GM18520 (cell line): ENCODE data around the gene GPR42.
"Not testable (repeated sequence)": the region's sequence is repeated elsewhere in the genome, so short reads cannot be mapped to it uniquely, and the experiment has no call there.

Experiments used
- ATAC-seq: cut with Tn5 transposase; IDR thresholded peaks from one replicate; pipeline ENCODE4 v1.9.1; 2021; ENCODE audit not compliant: unreplicated experiment

Gene GPR42

GRCh38 chr19:35362261-35363000 is 8.4 kb upstream of the GPR42 start:
- ATAC-seq: no peak

DNA sequence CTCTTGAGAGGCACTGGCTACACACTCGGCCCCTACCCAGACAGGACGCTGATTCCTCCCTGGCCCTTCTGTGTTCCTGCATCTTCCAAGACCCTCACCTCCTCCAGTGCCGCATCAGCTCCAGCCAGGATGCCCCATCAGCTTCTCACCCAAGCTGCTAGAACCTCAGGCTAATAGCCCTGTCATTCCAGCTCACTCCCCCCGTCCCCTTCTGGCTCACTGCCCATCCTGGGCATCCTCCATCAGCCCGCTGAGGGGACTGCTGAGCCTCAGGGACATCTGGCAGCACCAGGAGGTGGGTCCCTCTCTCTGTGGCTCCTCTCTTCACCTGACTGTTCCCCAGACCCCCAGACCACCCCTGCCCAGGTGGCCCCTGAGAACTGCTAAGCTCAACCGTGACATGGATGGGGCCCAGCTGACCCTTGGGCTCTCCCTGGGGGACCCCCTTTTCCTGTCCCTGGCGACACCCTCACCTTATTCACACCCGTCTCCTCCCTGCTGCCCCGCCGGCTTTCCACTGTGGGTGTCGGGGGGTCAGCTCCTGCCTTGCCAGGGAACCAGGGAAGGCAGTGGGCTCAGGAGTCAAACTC is 7.8 kb upstream of the GPR42 start:
- no peak for ATAC-seq

DNA sequence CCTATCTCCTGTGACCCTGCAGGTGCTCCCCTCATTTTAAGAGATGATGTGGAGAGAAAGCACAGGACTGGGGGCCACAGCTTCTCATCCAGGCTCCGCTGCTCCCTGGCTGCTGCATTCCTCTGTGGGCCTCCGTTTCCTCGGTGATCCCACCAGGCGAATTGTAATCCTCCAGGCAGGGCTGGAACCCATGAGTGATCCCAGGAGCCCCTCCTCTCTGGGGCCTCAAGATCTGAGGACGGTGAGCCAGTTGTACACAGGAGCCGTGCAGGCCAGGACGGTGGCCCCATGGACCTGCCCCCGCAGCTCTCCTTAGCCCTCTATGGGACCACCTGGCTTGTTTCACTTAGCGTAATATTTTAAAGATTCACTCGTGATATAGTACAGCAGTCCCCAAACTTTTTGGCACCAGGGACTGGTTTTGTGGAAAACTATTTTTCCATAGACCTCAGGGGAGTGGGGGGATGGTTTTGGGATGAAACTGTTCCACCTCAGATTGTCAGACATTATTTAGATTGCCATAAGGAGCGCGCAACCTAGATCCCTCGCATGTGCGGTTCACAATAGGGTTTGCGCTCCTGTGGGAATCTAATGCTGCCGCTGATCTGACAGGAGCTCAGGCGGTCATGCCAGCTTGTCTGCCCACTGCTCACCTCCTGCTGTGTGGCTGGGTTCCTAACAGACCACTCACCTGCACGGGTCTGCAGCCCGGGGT is 7.0 kb upstream of the GPR42 start:
- no peak for ATAC-seq

GRCh38 chr19:35365303-35365702 is 5.6 kb upstream of the GPR42 start:
- ATAC-seq: no peak

- no peak for ATAC-seq
Observed at GRCh38 chr19:35368378-35368777, 2.5 kb upstream of the GPR42 start.

- no peak for ATAC-seq
Observed at GRCh38 chr19:35369522-35369921, 1.3 kb upstream of the GPR42 start.

- ATAC-seq: no peak
Observed at GRCh38 chr19:35373492-35373891, 2.6 kb downstream of the GPR42 start.

DNA sequence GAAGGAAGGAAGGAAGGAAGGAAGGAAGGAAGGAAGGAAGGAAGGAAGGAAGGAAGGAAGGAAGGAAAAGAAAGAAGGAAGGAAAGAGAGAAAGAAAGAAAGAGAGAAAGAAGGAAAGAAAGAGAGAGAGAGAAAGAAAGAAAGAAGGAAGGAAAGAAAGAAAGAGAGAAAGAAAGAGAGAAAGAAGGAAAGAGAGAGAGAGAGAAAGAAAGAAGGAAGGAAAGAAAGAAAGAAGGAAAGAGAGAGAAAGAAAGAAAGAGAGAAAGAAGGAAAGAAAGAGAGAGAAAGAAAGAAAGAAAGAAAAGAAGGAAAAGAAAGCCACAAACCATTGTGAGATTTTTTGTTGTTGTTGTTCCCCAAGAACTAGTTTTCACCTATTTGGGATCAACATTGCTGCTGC is 3.2 kb downstream of the GPR42 start:
- not testable (repeated sequence) for ATAC-seq

DNA sequence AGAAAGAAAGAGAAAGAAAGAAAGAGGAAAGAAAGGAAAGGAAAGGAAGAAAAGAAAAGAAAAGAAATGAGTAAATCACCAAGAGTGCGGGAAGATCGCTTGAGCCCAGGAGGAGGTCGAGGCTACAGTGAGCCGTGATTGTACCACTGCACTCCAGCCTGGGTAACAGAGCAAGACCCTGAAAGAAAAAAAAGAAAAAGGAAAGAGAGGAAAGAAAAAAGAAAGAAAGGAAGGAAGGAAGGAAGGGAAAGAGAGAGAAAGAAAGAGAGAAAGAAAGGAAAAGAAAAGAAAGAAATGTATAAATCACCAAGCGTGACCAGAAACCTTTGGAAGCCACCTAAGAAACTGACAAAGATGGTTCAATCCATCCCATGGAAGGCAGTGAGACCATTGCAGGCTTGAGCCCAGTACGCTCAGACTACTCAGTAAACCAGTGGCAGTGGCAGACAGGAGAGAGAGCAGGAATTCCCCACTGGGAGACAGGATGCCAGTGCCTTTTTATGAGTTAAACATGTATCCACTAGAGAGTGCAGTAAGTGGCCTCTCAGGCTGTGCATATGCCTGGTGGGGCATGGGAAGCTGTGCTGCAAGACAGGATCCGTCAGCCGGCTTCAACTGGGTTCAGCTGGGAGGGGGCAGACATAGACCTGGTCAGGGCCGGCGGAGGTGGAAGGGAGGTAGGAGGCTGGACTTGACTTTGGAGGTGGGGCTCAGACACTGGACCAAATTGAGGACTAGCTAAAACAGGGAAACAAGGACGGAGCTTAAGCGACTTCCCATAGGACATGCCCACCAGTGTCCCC is 4.8 kb downstream of the GPR42 start:
- no peak for ATAC-seq

DNA sequence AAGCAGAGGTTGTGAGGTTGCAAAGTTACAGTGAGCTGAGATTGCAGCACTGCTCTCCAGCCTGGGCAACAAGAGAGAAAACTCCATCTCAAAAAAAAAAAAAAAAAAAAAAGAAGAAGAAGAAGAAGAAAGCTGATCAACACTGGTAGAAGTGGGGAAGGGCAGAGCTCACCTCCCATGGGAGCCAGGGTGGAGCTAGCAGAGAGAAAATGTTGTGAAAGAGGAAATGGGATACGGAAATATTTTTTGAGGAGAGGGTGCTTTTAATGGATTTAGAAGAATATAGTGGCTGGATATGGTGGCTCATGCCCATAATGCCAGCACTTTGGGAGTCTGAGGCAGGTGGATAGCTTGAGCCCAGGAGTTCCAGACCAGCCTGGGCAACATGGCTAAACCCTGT is 6.8 kb downstream of the GPR42 start:
- no peak for ATAC-seq

DNA sequence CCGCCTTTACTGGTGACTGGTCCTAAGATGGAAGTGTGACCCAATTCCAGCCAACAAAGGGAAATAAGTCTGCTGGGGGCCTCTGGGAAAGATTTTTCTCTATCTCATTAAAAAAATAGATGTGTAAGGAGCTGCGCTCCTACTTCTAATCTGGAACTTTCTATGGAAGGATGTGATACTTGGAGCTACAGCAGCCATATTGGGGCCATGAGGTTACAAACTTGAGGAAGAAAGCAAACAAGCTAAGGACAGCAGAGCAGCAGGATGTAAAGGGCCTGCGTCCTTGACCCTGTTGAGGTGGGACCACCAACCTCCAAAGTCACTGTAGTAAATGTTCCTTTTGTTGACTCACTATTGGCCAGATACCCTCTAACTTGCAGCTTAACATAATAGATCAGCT is 7.5 kb downstream of the GPR42 start:
- no peak for ATAC-seq

- not testable (repeated sequence) for ATAC-seq
Observed at GRCh38 chr19:35379545-35379944, 8.7 kb downstream of the GPR42 start.

DNA sequence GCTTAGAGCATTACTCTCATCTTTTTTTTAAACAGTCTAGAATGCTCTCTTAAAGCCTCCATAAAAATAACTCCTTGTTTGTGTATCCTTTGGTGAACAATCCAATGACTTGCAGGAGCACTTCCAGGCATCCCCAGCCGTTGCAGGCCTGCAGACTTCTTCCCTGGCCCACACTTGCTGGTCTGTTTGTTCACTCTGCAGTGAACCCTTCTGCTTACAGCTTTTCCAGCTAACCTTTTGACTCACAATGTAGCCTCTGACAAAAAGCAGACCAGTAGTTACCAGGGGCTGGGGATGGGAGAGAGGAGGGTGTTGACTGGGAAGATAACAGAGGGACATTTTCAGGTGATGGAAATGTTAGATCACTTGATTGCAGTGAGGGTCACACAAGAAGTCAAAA is 9.1 kb downstream of the GPR42 start:
- no peak for ATAC-seq

GRCh38 chr19:35380450-35381124 is 9.7 kb downstream of the GPR42 start:
- ATAC-seq: no peak

GRCh38 chr19:35381318-35381717 is 10.4 kb downstream of the GPR42 start:
- ATAC-seq: no peak

DNA sequence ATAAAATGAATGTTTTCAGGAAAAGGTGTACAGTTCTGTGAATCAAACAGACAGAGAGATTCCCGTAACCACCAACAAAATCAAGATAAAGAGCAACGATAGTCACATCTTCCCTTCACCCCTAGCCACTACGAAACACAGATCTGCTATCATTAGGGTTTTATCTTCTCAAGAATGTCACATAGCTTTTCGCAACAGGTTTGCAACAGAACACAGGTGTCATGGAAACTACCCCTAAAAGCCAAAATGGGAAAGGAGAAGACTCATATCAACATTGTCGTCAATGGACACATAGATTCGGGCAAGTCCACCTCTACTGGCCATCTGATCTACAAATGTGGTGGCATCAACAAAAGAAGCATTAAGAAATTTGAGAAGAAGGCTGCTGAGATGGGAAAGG is 11.1 kb downstream of the GPR42 start:
- ATAC-seq: no peak

GRCh38 chr19:35383536-35383935 is 12.7 kb downstream of the GPR42 start:
- ATAC-seq: no peak

- ATAC-seq: no peak
Observed at GRCh38 chr19:35388277-35389054, 17.6 kb downstream of the GPR42 start.

GRCh38 chr19:35389192-35389861 is 18.5 kb downstream of the GPR42 start:
- no peak for ATAC-seq
